GM12878 (cell line): ENCODE results near the gene NECTIN1. TPM values are rescaled to one million over a fixed set of nuclear protein-coding genes. Genes with fewer than 3 reads are reported as not detected.

Experiments
- ATF2 ChIP-seq: IDR thresholded peaks from 2 replicates; pipeline ENCODE4 v1.6.1; 2012; ENCODE audit warnings: low read length, inconsistent platforms
- ATF7 ChIP-seq: fragments of 450-650 bp; IDR thresholded peaks from 2 replicates; pipeline ENCODE4 v1.6.1; 2016; ENCODE audit warnings: low read depth, mild to moderate bottlenecking
- BHLHE40 ChIP-seq, 2 experiments: fragments of 450-650 bp in 1 of 2; IDR thresholded peaks; 2 replicates each; pipeline ENCODE4 v1.6.1; 2011 to 2017; ENCODE audit warnings: low read depth in 2 of 2, borderline replicate concordance in 1 of 2, improper control_type of control experiment in 1 of 2, low read length in 1 of 2, mild to moderate bottlenecking in 1 of 2
- BRCA1 ChIP-seq: IDR thresholded peaks from 2 replicates; pipeline ENCODE4 v1.6.1; 2011; ENCODE audit warnings: low read depth, low read length, improper control_type of control experiment
- CUX1 ChIP-seq: IDR thresholded peaks from 2 replicates; pipeline ENCODE4 v1.6.1; 2012; ENCODE audit warnings: improper control_type of control experiment, low read depth, low read length; ENCODE audit not compliant: insufficient replicate concordance
- DPF2 ChIP-seq: fragments of 450-650 bp; IDR thresholded peaks from 2 replicates; pipeline ENCODE4 v1.6.1; 2017; ENCODE audit warnings: mild to moderate bottlenecking
- GABPA ChIP-seq: IDR thresholded peaks from 2 replicates; pipeline ENCODE4 v1.6.1; 2014; ENCODE audit warnings: antibody characterized with exemption, low read depth, mild to moderate bottlenecking, inconsistent platforms
- HDAC6 ChIP-seq: fragments of 200-600 bp; sonication (generic); IDR thresholded peaks from one replicate; pipeline ENCODE4 v1.8.0; 2017; ENCODE audit warnings: antibody characterized with exemption; ENCODE audit not compliant: unreplicated experiment
- IKZF1 ChIP-seq: fragments of 450-650 bp; conservative IDR thresholded peaks from 2 replicates; pipeline ENCODE4 v1.6.1; 2017; ENCODE audit warnings: antibody characterized with exemption, mild to moderate bottlenecking
- JUND ChIP-seq: IDR thresholded peaks from 2 replicates; pipeline ENCODE4 v1.6.1; 2012; ENCODE audit warnings: low read depth, mild to moderate bottlenecking, low read length, improper control_type of control experiment, moderate library complexity
- NBN ChIP-seq: fragments of 450-650 bp; IDR thresholded peaks from 2 replicates; pipeline ENCODE4 v1.6.1; 2016
- NFYA ChIP-seq: IDR thresholded peaks from 2 replicates; pipeline ENCODE4 v1.6.1; 2011; ENCODE audit warnings: low read depth, mild to moderate bottlenecking, low read length, improper control_type of control experiment, borderline replicate concordance
- NR2C2 ChIP-seq: IDR thresholded peaks from 2 replicates; pipeline ENCODE4 v1.6.1; 2011; ENCODE audit warnings: borderline replicate concordance, low read depth; ENCODE audit not compliant: control insufficient read depth, insufficient read length
- RELA ChIP-seq: fragments of 450-650 bp; IDR thresholded peaks from 2 replicates; pipeline ENCODE4 v1.8.0; 2014; ENCODE audit warnings: borderline replicate concordance; ENCODE audit not compliant: partially characterized antibody
- SIX5 ChIP-seq: IDR thresholded peaks from 2 replicates; pipeline ENCODE4 v1.6.1; 2011; ENCODE audit warnings: mild to moderate bottlenecking, low read depth, low read length, moderate library complexity; ENCODE audit not compliant: severe bottlenecking
- SREBF2 ChIP-seq: IDR thresholded peaks from 2 replicates; pipeline ENCODE4 v1.6.1; 2012; ENCODE audit warnings: mild to moderate bottlenecking, low read length
- STAT1 ChIP-seq: fragments of 450-650 bp; conservative IDR thresholded peaks from 2 replicates; pipeline ENCODE4 v1.6.1; 2014; ENCODE audit warnings: antibody characterized with exemption, mild to moderate bottlenecking
- SUPT20H ChIP-seq: IDR thresholded peaks from 2 replicates; pipeline ENCODE4 v1.6.1; 2011; ENCODE audit warnings: low read depth, mild to moderate bottlenecking, low read length, moderate library complexity, borderline replicate concordance; ENCODE audit not compliant: control insufficient read depth
- TCF3 ChIP-seq: IDR thresholded peaks from 2 replicates; pipeline ENCODE4 v1.6.1; 2012; ENCODE audit warnings: low read depth, mild to moderate bottlenecking, low read length, borderline replicate concordance; ENCODE audit not compliant: insufficient read depth
- YY1 ChIP-seq: IDR thresholded peaks from 2 replicates; pipeline ENCODE4 v1.6.1; 2011; ENCODE audit warnings: low read depth, mild to moderate bottlenecking, low read length
- ZBTB11 ChIP-seq: fragments of 450-650 bp; formaldehyde crosslinking; IDR thresholded peaks from 2 replicates; pipeline ENCODE4 v1.5.0; 2022; ENCODE audit warnings: mild to moderate bottlenecking, missing genetic modification characterization
- ZNF274 ChIP-seq: IDR thresholded peaks from one replicate; pipeline ENCODE4 v1.8.0; 2011; ENCODE audit not compliant: insufficient read length, insufficient read depth
- polyA plus RNA-seq, 11 experiments: library from polyadenylated mRNA; depleted of rRNA in 4 of 11; unstranded in 6 of 11; stranded (reverse) in 5 of 11; fragments of >200 nt; fragmentation: Nextera tagmentation in 4 of 11; fragmentation: Illumina TruSeq in 1 of 11; extraction: Ambion mirVana in 4 of 11; extraction: Trizol in 1 of 11; gene quantifications; 1 replicate in 1 of 11; 2 replicates in 10 of 11; pipeline versions ENCODE4 v1.2.1 to v1.2.3, GENCODE V29; 2011 to 2016; ENCODE audit warnings: inconsistent platforms in 2 of 11, missing spikeins in 2 of 11, low read depth in 1 of 11
- total RNA-seq, 4 experiments: library from RNA; depleted of rRNA in 3 of 4; stranded (reverse); fragments of >200 nt in 3 of 4; fragmentation: Illumina TruSeq in 1 of 4; extraction: Trizol in 1 of 4; gene quantifications; 2 replicates each; pipeline versions ENCODE4 v1.2.1 to v1.2.3, GENCODE V29; 2013 to 2021

The NECTIN1 gene
- total and polyA plus RNA-seq, 10 of the 15 experiments (the other 5 are each of a cell fraction or from before 2014, with no cell fraction given), result 0.97 to 9.2 (median 2.3) TPM

- TF ChIP-seq CUX1, result peak; percentile 30
- TF ChIP-seq ZBTB11 (CRISPR knock-in tag), result no peak
- TF ChIP-seq RELA, result peak; percentile 98
- no peak for TF ChIP-seq SREBF2
- TF ChIP-seq DPF2, result peak; percentile 94; the same call in 1 of the 2 replicates
- peak; percentile 96 for TF ChIP-seq NBN
- no peak for TF ChIP-seq HDAC6
- TF ChIP-seq ATF7, result peak; percentile 92
- no peak for TF ChIP-seq ATF2
- TF ChIP-seq GABPA, result no peak
- no peak for TF ChIP-seq BRCA1
- no peak for TF ChIP-seq JUND
- no peak for TF ChIP-seq ZNF274
- no peak for TF ChIP-seq SUPT20H
- peak; percentile 53 for TF ChIP-seq YY1
- no peak for TF ChIP-seq STAT1
- no peak for TF ChIP-seq SIX5
- TF ChIP-seq BHLHE40 (IDR thresholded peaks at IDR 0.05; ENCODE audit: borderline replicate concordance in 1 of 2, low read depth in 2 of 2, low read length in 1 of 2), result peak; percentile 94 to 97
- no peak for TF ChIP-seq NR2C2
- peak; percentile 94 for TF ChIP-seq IKZF1
- TF ChIP-seq NFYA, result no peak
- peak; percentile 96 for TF ChIP-seq TCF3
Observed at GRCh38 chr11:119673759-119674336, 55.2 kb downstream of the NECTIN1 start (continued).
